HG03521 (cell line): ENCODE results near the gene URB2.
"Not testable (repeated sequence)": the region's sequence is repeated elsewhere in the genome, so short reads cannot be mapped to it uniquely, and the experiment has no call there.

ENCODE experiments used
- ATAC-seq: cut with Tn5 transposase; IDR thresholded peaks from one replicate; pipeline ENCODE4 v1.9.1; 2021; ENCODE audit warnings: mild to moderate bottlenecking, moderate library complexity; ENCODE audit not compliant: unreplicated experiment

The URB2 gene

GRCh38 chr1:229613938-229614337 is 12.1 kb upstream of the URB2 start:
- no peak for ATAC-seq

- ATAC-seq, result no peak
These were observed 11.3 kb upstream of the URB2 start for GRCh38 chr1:229614701-229615100.

- ATAC-seq, result no peak
These were observed 8.5 kb upstream of the URB2 start for GRCh38 chr1:229617351-229618100.

GRCh38 chr1:229619002-229619401 is 7.0 kb upstream of the URB2 start:
- no peak for ATAC-seq

- ATAC-seq, result no peak
These were observed 6.4 kb upstream of the URB2 start for GRCh38 chr1:229619614-229620013.

GRCh38 chr1:229620876-229621275 is 5.2 kb upstream of the URB2 start:
- ATAC-seq, result no peak

GRCh38 chr1:229621663-229622062 is 4.4 kb upstream of the URB2 start:
- no peak for ATAC-seq

- not testable (repeated sequence) for ATAC-seq
These were observed 3.4 kb upstream of the URB2 start for GRCh38 chr1:229622641-229623120.

- ATAC-seq, result no peak
These were observed 2.8 kb upstream of the URB2 start for GRCh38 chr1:229623225-229623624.

GRCh38 chr1:229623838-229624237 is 2.2 kb upstream of the URB2 start:
- ATAC-seq, result no peak

- no peak for ATAC-seq
These were observed 1.5 kb upstream of the URB2 start for GRCh38 chr1:229624521-229625070.

GRCh38 chr1:229625071-229625914 is 754 bp upstream of the URB2 start:
- ATAC-seq, result peak; percentile 39

- ATAC-seq, result no peak
These were observed 956 bp downstream of the URB2 start for GRCh38 chr1:229627003-229627402.

- no peak for ATAC-seq
These were observed 3.2 kb downstream of the URB2 start for GRCh38 chr1:229629261-229629660.

GRCh38 chr1:229631148-229631547 is 5.1 kb downstream of the URB2 start:
- no peak for ATAC-seq

- ATAC-seq, result no peak
These were observed 5.9 kb downstream of the URB2 start for GRCh38 chr1:229631966-229632365.

- ATAC-seq, result no peak
These were observed 10.0 kb downstream of the URB2 start for GRCh38 chr1:229636042-229636441.

- no peak for ATAC-seq
These were observed 11.7 kb downstream of the URB2 start for GRCh38 chr1:229637746-229638145.

- no peak for ATAC-seq
These were observed 14.4 kb downstream of the URB2 start for GRCh38 chr1:229640455-229640854.

GRCh38 chr1:229641306-229641705 is 15.3 kb downstream of the URB2 start:
- no peak for ATAC-seq

- ATAC-seq, result no peak
These were observed 16.3 kb downstream of the URB2 start for GRCh38 chr1:229642376-229642775.

GRCh38 chr1:229642970-229643369 is 16.9 kb downstream of the URB2 start:
- no peak for ATAC-seq
